Midbrain (tissue), 1 donor: ENCODE results near the gene RPS27L.

ENCODE experiments used
- DNase-seq: peaks from one replicate; lab custom pipeline; 2025; lab: John Stamatoyannopoulos, UW

Gene RPS27L

GRCh38 chr15:63157118-63157843 is at the start of gene RPS27L:
RPS27L (minus strand) TSS chr15:63157477; CDS start chr15:63157405, 72 bp downstream.
- DNase-seq: peak; percentile 88

- DNase-seq: no peak
These were observed 48.8 kb upstream of the RPS27L start for GRCh38 chr15:63206079-63206478.

- no peak for DNase-seq
These were observed 46.3 kb upstream of the RPS27L start for GRCh38 chr15:63203451-63204090.

- DNase-seq: no peak
These were observed 45.6 kb upstream of the RPS27L start for GRCh38 chr15:63202861-63203260.

- DNase-seq: no peak
These were observed 43.4 kb upstream of the RPS27L start for GRCh38 chr15:63200464-63201249.

GRCh38 chr15:63198371-63199250 is 41.3 kb upstream of the RPS27L start:
- DNase-seq: no peak

- no peak for DNase-seq
These were observed 40.3 kb upstream of the RPS27L start for GRCh38 chr15:63197626-63198025.

- DNase-seq: no peak
These were observed 39.6 kb upstream of the RPS27L start for GRCh38 chr15:63196842-63197241.

- no peak for DNase-seq
These were observed 38.3 kb upstream of the RPS27L start for GRCh38 chr15:63195569-63196015.

- DNase-seq: no peak
These were observed 37.7 kb upstream of the RPS27L start for GRCh38 chr15:63194880-63195568.

GRCh38 chr15:63194302-63194701 is 37.0 kb upstream of the RPS27L start:
- DNase-seq: no peak

GRCh38 chr15:63192619-63193206 is 35.4 kb upstream of the RPS27L start:
- DNase-seq: no peak

GRCh38 chr15:63191895-63192618 is 34.8 kb upstream of the RPS27L start:
- DNase-seq: no peak

GRCh38 chr15:63190769-63191649 is 33.7 kb upstream of the RPS27L start:
- DNase-seq: no peak

GRCh38 chr15:63189941-63190768 is 32.9 kb upstream of the RPS27L start:
- no peak for DNase-seq

GRCh38 chr15:63188926-63189871 is 31.9 kb upstream of the RPS27L start, which contains the start of gene RAB8B:
RAB8B (plus strand) TSS chr15:63189606; CDS start chr15:63189625, 19 bp downstream.
- peak; percentile 96 for DNase-seq
